ENCODE data around the gene OR51A4.

GRCh38 chr11:4919250-4919649 lies 28.2 kb downstream of the OR51A4 start, which contains the start of gene OR51G2:
- TF ChIP-seq CTCF (IDR thresholded peaks at IDR 0.05; ENCODE audit: borderline replicate concordance, extremely low read depth, low read length, poor library complexity, severe bottlenecking) (no peak), EZH2 (IDR thresholded peaks at IDR 0.05; ENCODE audit: borderline replicate concordance, low read depth, low read length, severe bottlenecking) (no peak)
